ENCODE results near the gene CCNF.
"Not testable (repeated sequence)": the region's sequence is repeated elsewhere in the genome, so short reads cannot be mapped to it uniquely, and the experiment has no call there.

CCNF gene

DNA sequence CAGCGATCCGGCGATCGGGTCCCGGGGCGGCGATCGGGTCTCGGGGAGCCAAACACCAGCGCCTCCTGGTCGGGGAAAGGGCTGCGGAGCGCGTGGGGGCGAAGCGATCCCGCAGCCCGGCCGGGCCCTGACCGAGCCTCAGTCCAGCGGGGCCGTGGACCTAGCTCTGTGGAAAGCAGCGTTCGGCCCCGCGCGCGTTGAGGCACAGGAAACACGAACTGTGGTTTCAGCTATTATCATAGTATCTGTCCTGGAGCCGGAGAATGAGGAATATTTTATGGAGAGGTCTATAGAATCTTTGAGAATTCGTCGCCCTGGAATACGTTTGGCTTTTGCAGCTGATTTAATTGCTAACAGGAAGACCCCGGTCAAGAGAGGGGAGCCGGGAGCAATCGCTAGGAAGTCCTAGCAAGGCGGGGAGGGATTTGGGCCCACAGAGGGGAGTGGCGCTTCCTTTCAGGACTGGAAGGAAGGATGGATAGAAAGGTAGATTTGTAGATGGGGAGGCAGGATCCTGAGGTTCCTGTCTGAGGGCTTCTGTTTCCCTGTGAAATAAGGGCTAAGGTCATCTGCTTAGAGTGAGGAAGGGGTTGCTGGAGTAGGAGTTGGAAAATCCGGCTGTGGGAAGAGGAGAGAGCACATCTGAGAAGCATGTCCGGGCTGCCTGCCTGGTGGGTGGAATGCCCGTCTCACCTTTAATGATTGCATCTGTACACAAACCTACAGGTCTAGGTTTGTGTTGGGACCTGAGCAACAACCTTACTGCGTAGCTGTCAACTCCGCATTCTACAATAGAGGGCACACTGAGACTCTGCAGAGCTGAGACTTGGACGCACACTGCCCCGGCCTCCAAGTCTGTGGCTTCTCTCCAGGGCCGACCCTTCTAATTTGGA lies 770 bp downstream of the CCNF start:
- DNase-seq = no peak

DNA sequence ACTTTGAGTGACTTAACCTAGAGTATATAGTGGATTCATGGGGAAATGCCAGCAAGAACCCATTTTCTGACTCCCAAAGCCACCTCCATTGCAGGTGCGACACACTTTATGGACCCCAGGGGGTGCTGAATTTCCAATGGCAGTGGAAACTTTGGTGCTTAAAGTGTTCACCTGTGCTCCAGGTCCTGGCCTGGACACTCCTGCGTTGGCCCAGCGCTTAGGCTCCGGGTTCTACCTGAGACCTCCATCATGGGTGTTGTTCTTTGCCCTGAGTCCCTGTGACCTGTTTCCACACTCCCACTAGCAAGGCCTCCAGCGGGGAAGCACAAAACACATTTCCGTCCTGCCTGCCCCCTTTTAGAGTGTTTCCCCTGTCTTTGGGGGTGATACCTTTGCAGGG lies 3.0 kb downstream of the CCNF start:
- DNase-seq = no peak

DNA sequence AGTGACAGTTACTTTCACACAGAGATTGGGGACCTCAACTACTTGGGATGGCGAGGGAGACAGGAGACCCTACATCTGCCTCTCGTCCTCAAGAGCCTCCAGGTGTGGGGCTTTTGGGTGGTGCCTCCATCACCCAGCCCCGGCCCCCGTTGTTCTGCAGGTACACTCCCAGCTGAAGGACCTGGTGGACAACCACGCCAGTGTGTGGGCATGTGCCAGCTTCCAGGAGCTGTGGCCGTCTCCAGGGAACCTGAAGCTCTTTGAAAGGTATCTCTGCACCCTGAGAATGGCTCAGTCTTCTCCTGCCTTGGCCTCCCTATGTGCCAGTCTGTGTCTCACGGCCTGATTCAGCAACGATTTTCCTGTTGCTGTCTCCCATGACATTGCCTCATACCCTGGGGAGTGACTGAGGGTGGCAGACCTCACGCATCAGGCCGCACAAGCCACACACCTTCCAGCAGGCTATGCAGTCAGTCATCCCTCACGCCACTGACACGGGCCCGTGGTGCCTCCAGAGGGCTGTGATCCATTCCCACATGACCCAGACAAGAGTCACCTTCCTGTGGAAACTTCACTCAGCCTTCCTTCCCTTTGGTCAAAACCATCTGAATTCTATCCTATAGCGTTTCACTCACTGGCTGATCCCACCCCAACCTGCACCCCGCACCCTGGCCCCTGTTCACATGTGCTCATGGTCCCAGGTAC lies 3.7 kb downstream of the CCNF start:
- DNase-seq = no peak

DNA sequence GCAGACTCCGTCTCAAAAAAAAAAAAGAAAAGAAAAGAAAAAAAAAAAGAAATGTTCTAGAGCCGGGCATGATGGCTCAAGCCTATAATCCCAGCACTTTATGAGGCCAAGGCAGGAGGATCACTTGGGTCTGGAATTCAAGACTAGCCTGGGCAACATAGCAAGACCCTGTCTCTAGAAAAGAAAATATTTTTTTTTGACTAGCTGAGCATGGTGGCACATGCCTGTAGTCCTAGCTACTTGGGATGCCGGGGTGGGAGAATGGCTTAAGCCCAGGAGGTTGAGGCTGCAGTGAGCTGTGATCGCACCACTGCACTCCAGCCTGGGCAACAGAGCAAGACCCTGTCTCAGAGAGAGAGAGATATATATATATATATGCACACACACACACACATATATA lies 6.0 kb downstream of the CCNF start:
- not testable (repeated sequence) for DNase-seq

DNA sequence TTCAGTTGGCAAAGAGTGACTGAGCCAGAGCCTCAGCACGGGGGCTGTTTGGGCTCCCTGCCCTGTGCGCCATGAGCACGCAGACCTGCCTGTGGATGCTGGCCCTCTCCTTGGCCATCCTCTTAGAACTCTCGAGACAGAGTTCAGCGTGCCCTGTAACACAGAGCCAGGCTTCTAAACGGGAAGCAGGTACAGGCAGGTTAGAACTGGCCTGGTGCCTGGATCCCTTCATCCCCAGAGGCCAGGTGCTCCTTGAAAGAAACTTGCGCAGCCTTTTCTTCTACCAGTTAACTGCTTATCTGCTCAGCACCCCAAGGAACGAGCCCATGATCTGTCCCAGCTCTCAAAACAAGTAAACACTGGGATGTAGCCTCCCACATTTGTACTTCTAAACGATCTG lies 6.9 kb downstream of the CCNF start:
- no peak for DNase-seq

DNA sequence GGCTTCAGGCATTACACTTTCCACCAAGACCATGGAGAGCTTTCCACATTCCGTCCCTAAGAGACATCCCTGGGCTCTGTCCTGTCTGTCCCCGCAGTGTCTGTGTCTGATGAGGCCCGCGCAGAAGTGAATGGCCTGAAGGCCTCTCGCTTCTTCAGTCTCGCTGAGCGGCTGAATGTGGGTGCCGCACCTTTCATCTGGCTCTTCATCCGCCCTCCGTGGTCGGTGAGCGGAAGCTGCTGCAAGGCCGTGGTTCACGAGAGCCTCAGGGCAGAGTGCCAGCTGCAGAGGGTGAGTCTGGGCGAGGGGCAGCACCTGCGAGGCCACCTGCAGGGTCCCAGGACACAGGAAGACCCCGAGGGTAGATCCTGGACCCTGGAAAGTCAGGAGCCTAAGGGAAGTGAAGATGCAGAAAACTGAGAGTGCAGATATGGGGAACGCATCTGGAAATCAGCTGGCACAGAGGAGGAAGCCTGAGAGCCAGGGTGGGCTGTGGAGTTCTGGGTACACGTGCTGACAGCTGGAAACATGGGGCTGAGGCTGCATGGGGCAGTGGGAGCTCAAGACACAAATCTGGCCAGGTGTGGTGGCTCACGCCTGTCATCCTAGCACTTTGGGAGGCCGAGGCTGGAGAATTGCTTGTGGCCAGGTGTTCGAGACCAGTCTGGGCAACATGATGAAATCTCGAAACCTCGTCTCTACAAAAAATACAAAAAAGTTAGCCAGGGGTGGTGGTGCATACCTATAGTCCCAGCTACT lies 8.0 kb downstream of the CCNF start:
- no peak for DNase-seq

DNA sequence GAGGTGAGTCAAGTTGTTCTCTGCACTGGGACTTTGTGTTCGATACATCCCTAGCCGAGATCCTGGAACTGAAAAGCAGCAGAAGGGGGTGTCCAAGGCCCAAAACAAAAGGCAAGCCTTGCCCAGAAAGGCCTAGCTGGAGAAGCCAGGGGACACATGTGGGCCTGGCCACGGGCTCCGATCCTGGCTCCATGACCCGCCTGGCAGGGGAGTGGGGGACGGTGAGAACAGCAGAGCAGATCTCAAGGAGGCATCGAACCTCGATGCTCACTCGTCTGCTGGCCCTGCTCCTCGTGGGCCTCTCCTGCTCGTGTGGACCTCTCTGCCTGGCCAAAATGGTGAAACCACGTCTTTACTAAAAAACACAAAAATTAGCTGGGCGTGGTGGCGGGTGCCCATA lies 8.9 kb downstream of the CCNF start:
- no peak for DNase-seq

DNA sequence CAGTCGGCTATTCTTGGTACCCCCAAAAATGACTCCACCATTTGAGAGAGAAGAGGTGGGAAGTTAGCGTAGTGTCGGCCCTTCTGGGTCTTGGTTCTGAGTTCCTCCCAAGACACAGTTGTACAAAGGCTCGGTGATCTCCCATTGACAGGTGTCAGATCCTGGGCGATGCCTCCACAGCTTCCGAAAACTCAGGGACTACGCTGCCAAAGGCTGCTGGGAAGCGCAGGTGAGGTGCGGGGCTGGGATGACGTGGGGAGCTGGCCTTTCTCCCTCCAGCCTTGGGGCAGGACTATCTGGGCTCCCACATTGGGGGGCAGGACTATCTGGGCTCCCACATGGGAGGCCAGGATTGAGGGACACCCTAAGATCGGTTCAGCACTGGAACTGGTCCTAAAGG lies 10.4 kb downstream of the CCNF start:
- DNase-seq = no peak

DNA sequence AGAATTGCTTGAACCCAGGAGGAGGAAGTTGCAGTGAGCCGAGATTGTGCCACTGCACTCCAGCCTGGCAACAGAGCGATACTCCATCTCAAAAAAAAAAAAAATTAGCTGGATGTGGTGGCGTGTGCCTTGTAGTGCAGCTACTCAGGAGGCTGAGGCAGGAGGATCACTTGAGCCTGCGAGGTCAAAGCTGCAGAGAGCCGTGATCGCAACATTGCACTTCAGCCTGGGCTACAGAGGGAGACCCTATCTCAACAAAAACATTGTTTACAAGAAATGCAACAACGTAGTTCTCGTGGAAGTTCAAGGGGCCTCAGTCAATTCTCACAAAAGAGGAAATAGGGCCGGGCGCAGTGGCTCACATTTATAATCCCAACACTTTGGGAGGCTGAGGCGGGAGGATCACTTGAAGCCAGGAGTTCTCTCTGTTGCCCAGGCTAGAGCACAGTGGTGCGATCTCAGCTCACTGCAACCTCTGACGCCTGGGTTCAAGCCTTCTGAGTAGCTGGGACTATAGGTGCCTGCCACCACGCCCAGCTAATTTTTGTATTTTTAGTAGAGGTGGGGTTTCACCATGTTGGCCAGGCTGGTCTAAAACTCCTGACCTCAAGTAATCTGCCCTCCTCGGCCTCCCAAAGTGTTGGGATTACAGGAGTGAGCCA lies 12.0 kb downstream of the CCNF start:
- DNase-seq = not testable (repeated sequence)

DNA sequence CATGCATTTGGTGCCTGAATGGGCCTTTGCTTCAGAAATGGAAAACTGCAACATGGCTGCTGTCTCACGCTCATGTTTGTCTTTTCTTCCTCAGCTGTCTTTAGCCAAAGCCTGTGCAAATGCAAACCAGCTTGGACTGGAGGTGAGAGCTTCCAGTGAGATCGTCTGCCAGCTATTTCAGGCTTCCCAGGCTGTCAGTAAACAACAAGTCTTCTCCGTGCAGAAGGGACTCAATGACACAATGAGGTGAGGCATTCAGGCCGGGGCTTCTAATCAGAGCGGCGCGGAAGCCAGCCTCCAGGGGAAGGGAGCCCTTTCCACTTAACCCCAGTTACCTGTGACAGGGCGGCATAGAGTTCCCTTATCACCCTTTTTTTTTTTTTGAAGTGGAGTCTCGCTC lies 14.3 kb downstream of the CCNF start:
- DNase-seq = no peak

DNA sequence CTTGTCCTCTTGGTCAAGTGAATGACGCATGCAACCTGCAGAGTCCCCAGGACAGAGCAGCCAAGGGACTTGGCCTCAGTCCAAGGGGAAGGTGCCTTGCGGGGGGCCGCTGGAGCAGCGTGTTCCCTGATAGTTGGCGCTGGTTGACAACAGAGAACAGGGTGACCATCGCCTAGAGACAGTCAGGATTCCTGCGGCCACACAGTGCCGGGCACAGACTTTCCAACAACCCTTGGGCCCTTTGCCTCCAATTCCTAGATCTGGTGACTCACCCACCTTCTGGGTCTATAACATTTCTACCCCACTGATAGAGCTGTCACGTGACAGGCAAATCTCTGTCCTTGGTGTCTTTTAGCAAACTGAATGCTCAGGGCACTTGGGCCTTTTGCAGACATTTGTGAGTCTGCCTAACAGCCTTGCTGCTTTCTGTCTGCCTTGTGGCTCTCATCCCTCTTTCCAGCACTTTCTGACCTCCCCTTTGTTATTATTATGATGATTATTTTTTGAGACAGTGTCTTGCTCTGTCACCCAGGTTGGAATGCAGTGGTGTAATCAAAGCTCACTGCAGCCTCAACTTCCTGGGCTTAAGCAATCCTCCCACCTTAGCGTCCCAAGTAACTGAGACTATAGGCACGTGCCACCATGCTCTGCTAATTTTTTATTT lies 18.8 kb downstream of the CCNF start:
- no peak for DNase-seq

DNA sequence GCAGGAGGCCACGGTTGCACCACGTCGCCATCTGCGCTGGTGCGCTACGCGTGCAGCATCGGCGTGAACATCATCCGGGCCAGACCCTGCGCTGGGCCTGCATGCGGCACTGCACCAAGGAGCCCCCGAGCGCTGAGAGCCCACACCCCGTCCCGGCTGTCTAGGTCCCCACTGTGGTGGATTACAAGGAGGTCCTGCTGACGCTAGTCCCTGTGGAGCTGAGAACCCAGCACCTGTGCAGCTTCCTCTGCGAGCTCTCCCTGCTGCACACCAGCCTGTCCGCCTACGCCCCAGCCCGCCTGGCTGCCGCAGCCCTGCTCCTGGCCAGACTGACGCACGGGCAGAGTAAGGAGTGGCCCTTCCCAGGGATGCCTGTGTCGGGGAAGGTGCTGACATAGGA lies 19.9 kb downstream of the CCNF start:
- no peak for DNase-seq

DNA sequence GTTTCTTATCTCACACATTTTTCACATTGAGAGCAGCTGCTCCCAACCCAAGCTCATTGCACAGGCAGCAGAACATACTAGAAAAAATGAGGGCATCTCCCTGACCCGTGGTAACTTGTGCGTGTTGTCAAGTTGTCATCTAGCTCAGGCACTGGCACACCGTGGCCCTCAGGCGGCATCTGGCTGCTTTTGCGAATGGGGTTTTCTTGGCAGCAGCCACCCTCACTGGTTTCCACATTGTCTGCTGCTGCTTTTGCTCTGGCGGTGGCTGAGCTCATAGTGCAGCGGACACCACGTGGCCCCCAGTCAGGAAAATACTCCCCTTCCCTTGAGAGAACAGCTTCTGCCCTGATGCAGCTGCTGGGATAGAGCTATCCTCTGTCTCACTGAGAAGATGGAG lies 21.3 kb downstream of the CCNF start:
- DNase-seq = no peak

DNA sequence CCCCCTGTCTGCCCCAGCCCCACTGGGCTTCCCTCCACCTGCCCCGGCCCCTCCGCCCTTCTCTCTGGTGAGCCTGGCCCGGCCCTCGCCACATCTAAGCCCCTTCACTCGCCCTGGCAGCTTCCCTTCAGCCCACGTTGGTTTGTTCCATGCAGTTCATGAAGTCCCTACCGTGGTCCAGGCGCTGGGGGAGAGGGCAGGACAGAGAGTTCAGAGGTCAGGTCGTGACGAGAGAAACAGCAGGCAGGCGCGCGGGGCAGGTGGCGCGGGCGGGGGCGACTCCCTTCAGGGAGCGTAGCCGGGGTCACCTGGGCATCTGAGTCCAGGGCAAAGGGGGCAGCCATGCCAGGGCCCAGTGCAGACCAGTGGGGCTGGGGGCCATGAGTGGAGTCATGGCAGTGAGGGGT lies 21.7 kb downstream of the CCNF start:
- DNase-seq = no peak

DNA sequence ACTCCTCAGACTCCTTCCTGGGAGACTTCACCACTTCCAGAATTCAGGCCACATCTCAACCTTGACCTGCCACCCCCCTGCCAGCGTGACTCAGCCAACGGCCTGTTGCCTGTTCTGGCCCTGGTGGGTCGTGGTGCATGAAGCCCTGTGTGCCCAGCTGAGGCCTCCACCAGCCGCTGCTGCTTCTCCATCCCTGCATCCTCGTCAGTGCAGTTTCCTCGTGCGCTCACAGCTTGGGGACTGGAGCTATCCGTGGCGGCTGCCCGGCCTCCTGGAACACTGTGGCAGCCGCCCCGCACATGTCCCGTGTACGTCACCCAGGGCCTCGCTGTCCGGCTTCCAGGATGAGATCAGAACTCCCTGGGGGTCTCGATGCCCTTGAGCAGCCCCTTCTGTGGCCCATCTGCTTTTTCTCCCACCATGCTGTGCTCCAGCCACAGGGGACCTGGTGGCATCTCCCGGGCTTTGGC lies 22.6 kb downstream of the CCNF start:
- no peak for DNase-seq

DNA sequence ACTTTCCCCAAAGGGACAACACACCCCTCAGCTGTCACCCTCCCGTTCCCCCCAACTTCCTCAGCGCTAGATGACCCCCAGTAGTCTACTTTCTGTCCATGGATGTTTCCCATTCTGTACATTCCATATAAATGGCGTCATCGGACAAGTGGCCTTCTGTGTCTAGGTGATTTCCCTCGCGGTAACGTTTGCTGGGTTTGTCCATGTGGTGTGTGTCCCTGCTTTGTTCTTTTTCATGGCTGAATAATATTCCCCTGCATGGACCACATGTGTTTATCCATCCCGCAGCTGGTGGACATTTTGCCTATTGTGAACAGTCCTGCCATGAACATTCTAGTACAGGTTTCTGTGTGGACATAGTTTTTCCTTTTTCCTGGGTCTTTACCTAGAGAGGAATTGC lies 23.4 kb downstream of the CCNF start:
- no peak for DNase-seq

DNA sequence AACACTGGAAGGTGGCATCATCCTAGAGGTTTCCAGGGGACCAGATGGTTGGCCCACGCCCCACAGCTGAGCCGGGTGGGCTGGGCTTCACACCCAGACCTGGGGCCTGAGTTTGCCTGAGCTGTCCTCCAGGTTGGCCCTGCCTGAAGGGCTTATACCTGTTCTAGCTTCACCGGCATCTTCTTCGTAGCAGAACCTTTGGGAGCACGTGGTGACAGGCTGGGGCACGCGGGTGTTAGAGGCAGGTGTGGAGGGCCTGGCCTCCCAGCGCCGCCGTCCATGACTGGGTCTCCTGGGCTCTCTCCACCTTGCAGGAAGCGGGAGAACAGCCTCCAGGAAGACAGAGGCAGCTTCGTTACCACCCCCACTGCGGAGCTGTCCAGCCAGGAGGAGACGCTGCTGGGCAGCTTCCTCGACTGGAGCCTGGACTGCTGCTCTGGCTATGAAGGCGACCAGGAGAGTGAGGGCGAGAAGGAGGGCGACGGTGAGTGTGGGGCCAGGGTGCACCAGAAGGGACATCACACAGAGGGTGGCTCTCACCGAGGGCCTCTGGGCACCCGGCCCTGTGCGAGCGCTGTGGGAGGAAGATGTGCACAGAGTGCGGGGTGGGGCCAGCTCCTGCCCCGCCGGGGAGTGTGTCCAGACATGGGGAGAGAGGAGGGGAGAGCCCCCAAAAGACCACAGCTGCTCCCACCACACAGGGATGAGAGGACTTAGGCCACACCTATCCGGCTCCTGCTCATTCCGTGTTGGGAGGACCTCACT lies 26.0 kb downstream of the CCNF start:
- DNase-seq = no peak

DNA sequence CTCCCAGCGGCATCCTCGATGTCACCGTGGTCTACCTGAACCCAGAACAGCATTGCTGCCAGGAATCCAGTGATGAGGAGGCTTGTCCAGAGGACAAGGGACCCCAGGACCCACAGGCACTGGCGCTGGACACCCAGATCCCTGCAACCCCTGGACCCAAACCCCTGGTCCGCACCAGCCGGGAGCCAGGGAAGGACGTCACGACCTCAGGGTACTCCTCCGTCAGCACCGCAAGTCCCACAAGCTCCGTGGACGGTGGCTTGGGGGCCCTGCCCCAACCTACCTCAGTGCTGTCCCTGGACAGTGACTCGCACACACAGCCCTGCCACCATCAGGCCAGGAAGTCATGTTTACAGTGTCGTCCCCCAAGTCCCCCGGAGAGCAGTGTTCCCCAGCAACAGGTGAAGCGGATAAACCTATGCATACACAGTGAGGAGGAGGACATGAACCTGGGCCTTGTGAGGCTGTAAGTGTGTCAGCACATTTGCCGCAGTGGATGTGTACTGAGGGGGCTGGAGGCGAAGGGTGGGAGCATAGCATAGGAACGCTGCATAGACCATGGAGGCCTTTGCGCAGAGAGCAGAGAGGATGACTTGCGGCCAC lies 27.4 kb downstream of the CCNF start:
- no peak for DNase-seq

DNA sequence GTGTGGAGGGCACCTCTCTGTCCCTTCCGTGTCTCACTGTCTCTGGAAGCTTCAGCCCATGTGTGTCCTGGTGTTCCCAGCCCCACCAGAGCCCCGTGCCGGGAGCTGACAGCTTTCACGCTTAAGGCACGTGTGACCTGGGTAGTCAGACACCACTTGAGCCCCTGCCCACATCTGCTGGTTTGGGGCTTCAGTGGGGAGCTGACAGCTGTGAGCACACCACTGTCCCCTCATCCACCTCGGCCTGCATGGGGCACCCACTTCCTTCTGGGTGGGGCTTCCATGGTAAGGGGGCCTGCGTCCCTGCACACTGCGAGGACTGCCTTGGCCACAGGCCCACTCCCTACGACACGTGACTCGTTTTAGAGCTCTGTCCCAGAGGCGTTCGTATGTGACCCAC lies 28.0 kb downstream of the CCNF start:
- no peak for DNase-seq

DNA sequence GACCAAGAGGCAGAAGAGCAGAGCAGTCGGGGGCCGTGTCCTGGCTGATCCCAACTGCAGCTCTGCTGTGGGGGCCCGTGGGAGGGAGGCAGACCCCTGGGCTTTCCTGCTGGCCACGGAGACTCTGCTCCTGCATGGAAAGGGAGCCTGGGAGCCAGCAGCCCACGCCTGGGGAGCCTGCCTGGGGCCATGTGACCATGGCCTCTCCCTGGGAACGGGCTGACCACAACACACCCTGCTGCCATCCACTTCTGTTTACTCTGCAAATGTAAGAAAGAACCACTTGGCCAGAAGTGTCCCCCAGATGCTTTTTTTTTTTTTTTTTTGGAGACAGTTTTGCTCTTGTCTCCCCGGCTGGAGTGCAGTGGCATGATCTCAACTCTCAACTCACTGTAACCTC lies 28.7 kb downstream of the CCNF start:
- no peak for DNase-seq

Measured in activated CD4-positive, alpha-beta T cell treated with anti-CD3 and anti-CD28 coated beads, Interleukin-2, amount 50 U/mL, for 48 hours (primary cell).